ENCODE measurements around the gene ZNF669.

Gene ZNF669

GRCh38 chr1:247111259-247111699, 7.1 kb upstream of the ZNF669 start:
- DNase-seq (ENCODE audit: low read depth): no peak

GRCh38 chr1:247110627-247111258, 6.6 kb upstream of the ZNF669 start:
- no peak for DNase-seq (ENCODE audit: low read depth)

GRCh38 chr1:247107694-247108093, 3.5 kb upstream of the ZNF669 start:
- DNase-seq (ENCODE audit: low read depth): no peak

- DNase-seq (ENCODE audit: low read depth): no peak
These were observed 1.8 kb upstream of the ZNF669 start for GRCh38 chr1:247105966-247106365.

- DNase-seq (ENCODE audit: low read depth): no peak
These were observed 809 bp upstream of the ZNF669 start for GRCh38 chr1:247104965-247105364.

- no peak for DNase-seq (ENCODE audit: low read depth)
These were observed 1.8 kb downstream of the ZNF669 start for GRCh38 chr1:247102381-247102780.

GRCh38 chr1:247100676-247101279, 3.4 kb downstream of the ZNF669 start:
- no peak for DNase-seq (ENCODE audit: low read depth)

- no peak for DNase-seq (ENCODE audit: low read depth)
These were observed 7.2 kb downstream of the ZNF669 start for GRCh38 chr1:247096958-247097357.

GRCh38 chr1:247096544-247096943, 7.6 kb downstream of the ZNF669 start:
- no peak for DNase-seq (ENCODE audit: low read depth)

- no peak for DNase-seq (ENCODE audit: low read depth)
These were observed 8.0 kb downstream of the ZNF669 start for GRCh38 chr1:247096112-247096511.

- no peak for DNase-seq (ENCODE audit: low read depth)
These were observed 13.7 kb downstream of the ZNF669 start for GRCh38 chr1:247090455-247090854.

- DNase-seq (ENCODE audit: low read depth): no peak
These were observed 14.4 kb downstream of the ZNF669 start for GRCh38 chr1:247089616-247090375.

- DNase-seq (ENCODE audit: low read depth): no peak
These were observed 15.2 kb downstream of the ZNF669 start for GRCh38 chr1:247088967-247089366.

- no peak for DNase-seq (ENCODE audit: low read depth)
These were observed 16.9 kb downstream of the ZNF669 start for GRCh38 chr1:247087256-247087655.

- no peak for DNase-seq (ENCODE audit: low read depth)
These were observed 18.8 kb downstream of the ZNF669 start for GRCh38 chr1:247085310-247085709.

GRCh38 chr1:247084771-247085170, 19.4 kb downstream of the ZNF669 start:
- no peak for DNase-seq (ENCODE audit: low read depth)

GRCh38 chr1:247079141-247079874, 24.8 kb downstream of the ZNF669 start:
- no peak for DNase-seq (ENCODE audit: low read depth)

- peak; percentile 78 for DNase-seq (ENCODE audit: low read depth)
These were observed 25.7 kb downstream of the ZNF669 start, which contains the start of gene ZNF670 for GRCh38 chr1:247078258-247079140. Gene ZNF670, minus strand, starts transcription at chr1:247078811. Its CDS starts 215 bp downstream, at chr1:247078596.

GRCh38 chr1:247077876-247078257, 26.3 kb downstream of the ZNF669 start:
- no peak for DNase-seq (ENCODE audit: low read depth)

- DNase-seq (ENCODE audit: low read depth): no peak
These were observed 26.9 kb downstream of the ZNF669 start for GRCh38 chr1:247077213-247077612.

- DNase-seq (ENCODE audit: low read depth): no peak
These were observed 33.5 kb downstream of the ZNF669 start for GRCh38 chr1:247070645-247071044.

Data from stimulated activated CD8-positive, alpha-beta memory T cell treated with anti-CD3 and anti-CD28 coated beads, Interleukin-7, amount 100 ng/mL, for 24 hours (primary cell).